ENCODE data around the gene IFT27. TPM values are rescaled to one million over a fixed set of nuclear protein-coding genes. Genes with fewer than 3 reads are reported as not detected.

The IFT27 gene
- total RNA-seq, 1 experiment from 2014 or later, result 23.2 TPM

DNA sequence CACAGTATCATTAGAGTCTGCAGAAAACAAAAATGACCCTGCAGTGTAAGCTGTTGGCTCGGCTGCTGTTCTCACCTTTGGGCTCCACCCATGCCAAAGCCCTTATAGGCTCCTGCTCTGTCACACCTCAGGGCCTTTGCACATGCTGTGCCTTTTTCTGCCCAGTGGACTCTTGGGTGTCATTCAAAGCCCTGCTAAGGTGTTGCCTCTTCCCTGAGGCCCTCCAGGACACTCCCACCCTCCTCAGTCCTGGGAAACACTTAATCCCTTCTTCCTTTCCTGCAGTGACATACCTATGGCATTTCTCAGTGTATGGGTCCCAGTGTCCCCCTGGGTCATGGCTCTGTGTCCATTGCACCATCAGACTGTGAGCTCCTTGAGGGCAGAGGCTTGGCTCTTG, 43.3 kb downstream of the IFT27 start:
- no peak for TF ChIP-seq ZNF274 (IDR thresholded peaks at IDR 0.05; ENCODE audit: low read depth, low read length)
- TF ChIP-seq, protein P1, sequence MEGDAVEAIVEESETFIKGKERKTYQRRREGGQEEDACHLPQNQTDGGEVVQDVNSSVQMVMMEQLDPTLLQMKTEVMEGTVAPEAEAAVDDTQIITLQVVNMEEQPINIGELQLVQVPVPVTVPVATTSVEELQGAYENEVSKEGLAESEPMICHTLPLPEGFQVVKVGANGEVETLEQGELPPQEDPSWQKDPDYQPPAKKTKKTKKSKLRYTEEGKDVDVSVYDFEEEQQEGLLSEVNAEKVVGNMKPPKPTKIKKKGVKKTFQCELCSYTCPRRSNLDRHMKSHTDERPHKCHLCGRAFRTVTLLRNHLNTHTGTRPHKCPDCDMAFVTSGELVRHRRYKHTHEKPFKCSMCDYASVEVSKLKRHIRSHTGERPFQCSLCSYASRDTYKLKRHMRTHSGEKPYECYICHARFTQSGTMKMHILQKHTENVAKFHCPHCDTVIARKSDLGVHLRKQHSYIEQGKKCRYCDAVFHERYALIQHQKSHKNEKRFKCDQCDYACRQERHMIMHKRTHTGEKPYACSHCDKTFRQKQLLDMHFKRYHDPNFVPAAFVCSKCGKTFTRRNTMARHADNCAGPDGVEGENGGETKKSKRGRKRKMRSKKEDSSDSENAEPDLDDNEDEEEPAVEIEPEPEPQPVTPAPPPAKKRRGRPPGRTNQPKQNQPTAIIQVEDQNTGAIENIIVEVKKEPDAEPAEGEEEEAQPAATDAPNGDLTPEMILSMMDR (IDR thresholded peaks at IDR 0.05 in 2 of 3, conservative IDR thresholded peaks at IDR 0.05 in 1 of 3; ENCODE audit: borderline replicate concordance in 1 of 3, insufficient read depth in 1 of 3, low read depth in 2 of 3, low read length in 2 of 3), result no peak
- no peak for TF ChIP-seq CBX3 (IDR thresholded peaks at IDR 0.05; ENCODE audit: low read depth)
- TF ChIP-seq, protein P2, sequence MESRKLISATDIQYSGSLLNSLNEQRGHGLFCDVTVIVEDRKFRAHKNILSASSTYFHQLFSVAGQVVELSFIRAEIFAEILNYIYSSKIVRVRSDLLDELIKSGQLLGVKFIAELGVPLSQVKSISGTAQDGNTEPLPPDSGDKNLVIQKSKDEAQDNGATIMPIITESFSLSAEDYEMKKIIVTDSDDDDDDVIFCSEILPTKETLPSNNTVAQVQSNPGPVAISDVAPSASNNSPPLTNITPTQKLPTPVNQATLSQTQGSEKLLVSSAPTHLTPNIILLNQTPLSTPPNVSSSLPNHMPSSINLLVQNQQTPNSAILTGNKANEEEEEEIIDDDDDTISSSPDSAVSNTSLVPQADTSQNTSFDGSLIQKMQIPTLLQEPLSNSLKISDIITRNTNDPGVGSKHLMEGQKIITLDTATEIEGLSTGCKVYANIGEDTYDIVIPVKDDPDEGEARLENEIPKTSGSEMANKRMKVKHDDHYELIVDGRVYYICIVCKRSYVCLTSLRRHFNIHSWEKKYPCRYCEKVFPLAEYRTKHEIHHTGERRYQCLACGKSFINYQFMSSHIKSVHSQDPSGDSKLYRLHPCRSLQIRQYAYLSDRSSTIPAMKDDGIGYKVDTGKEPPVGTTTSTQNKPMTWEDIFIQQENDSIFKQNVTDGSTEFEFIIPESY (IDR thresholded peaks at IDR 0.05; ENCODE audit: extremely low read depth, insufficient replicate concordance, low read length), result no peak
- TF ChIP-seq EZH2phosphoT487 (IDR thresholded peaks at IDR 0.05; ENCODE audit: borderline replicate concordance), result no peak
- TF ChIP-seq POLR2A (IDR thresholded peaks at IDR 0.05; ENCODE audit: borderline replicate concordance, extremely low read depth, insufficient read depth, insufficient read length), result no peak
- TF ChIP-seq, protein P3, sequence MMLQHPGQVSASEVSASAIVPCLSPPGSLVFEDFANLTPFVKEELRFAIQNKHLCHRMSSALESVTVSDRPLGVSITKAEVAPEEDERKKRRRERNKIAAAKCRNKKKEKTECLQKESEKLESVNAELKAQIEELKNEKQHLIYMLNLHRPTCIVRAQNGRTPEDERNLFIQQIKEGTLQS (IDR thresholded peaks at IDR 0.05), result no peak
- no peak for TF ChIP-seq CEBPB (IDR thresholded peaks at IDR 0.05; ENCODE audit: low read depth)
- no peak for TF ChIP-seq ZFX (IDR thresholded peaks at IDR 0.05)
- no peak for TF ChIP-seq FOSL1 (IDR thresholded peaks at IDR 0.05; ENCODE audit: low read depth)
- no peak for TF ChIP-seq POLR2AphosphoS5 (IDR thresholded peaks at IDR 0.05; ENCODE audit: low read depth, low read length)
- no peak for TF ChIP-seq JUND (IDR thresholded peaks at IDR 0.05)
- no peak for TF ChIP-seq EGR1 (IDR thresholded peaks at IDR 0.05; ENCODE audit: low read depth)
- TF ChIP-seq ELF1 (IDR thresholded peaks at IDR 0.05; ENCODE audit: borderline replicate concordance, low read depth), result no peak
- TF ChIP-seq RAD21 (IDR thresholded peaks at IDR 0.05; ENCODE audit: low read depth), result no peak
- no peak for TF ChIP-seq SRF (IDR thresholded peaks at IDR 0.05; ENCODE audit: low read depth)
- TF ChIP-seq, protein P4, sequence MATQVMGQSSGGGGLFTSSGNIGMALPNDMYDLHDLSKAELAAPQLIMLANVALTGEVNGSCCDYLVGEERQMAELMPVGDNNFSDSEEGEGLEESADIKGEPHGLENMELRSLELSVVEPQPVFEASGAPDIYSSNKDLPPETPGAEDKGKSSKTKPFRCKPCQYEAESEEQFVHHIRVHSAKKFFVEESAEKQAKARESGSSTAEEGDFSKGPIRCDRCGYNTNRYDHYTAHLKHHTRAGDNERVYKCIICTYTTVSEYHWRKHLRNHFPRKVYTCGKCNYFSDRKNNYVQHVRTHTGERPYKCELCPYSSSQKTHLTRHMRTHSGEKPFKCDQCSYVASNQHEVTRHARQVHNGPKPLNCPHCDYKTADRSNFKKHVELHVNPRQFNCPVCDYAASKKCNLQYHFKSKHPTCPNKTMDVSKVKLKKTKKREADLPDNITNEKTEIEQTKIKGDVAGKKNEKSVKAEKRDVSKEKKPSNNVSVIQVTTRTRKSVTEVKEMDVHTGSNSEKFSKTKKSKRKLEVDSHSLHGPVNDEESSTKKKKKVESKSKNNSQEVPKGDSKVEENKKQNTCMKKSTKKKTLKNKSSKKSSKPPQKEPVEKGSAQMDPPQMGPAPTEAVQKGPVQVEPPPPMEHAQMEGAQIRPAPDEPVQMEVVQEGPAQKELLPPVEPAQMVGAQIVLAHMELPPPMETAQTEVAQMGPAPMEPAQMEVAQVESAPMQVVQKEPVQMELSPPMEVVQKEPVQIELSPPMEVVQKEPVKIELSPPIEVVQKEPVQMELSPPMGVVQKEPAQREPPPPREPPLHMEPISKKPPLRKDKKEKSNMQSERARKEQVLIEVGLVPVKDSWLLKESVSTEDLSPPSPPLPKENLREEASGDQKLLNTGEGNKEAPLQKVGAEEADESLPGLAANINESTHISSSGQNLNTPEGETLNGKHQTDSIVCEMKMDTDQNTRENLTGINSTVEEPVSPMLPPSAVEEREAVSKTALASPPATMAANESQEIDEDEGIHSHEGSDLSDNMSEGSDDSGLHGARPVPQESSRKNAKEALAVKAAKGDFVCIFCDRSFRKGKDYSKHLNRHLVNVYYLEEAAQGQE (IDR thresholded peaks at IDR 0.05; ENCODE audit: low read depth), result no peak
- no peak for TF ChIP-seq YY1 (IDR thresholded peaks at IDR 0.05; ENCODE audit: extremely low read depth, insufficient replicate concordance, low read depth, low read length)
- TF ChIP-seq SIN3A (IDR thresholded peaks at IDR 0.05; ENCODE audit: low read depth), result no peak
- no peak for TF ChIP-seq SP1 (IDR thresholded peaks at IDR 0.05; ENCODE audit: low read depth)
- Histone ChIP-seq H3K79me2 (ENCODE audit: insufficient read depth, low read length) (no peaks in the 10 kb centered on the region), H2AFZ (ENCODE audit: low read depth, low read length, poor library complexity, severe bottlenecking) (no peak overlapping the region), H3K4me3 (replicated peaks in 1 of 2; ENCODE audit: low read depth in 1 of 2, low read length in 2 of 2) (no peak overlapping the region), H3K9ac (ENCODE audit: low read length) (no peak overlapping the region), H4K20me1 (ENCODE audit: insufficient read depth) (no peaks in the 10 kb centered on the region), H3K4me2 (ENCODE audit: low read length) (no peak overlapping the region), H3K27ac (ENCODE audit: low read depth, low read length) (no peak overlapping the region), H3K9me3 (ENCODE audit: control insufficient read depth in 1 of 2, insufficient read depth in 1 of 2, low read depth in 1 of 2, low read length in 2 of 2) (peaks cover 0 to 3% of the 10 kb centered on the region in 2 experiments; a peak in 1 of 4 replicates), H3K36me3 (ENCODE audit: control insufficient read depth in 1 of 2, insufficient read depth in 2 of 2, low read length in 2 of 2) (no peaks in the 10 kb centered on the region), H3K9me2 (ENCODE audit: insufficient read depth) (no peaks in the 10 kb centered on the region), H3K27me3 (ENCODE audit: insufficient read depth, low read length) (peaks cover 42% of the 10 kb centered on the region), H3K4me1 (ENCODE audit: control insufficient read depth in 1 of 2, insufficient read depth in 2 of 2, low read length in 2 of 2) (no peaks in the 10 kb centered on the region; a peak in 1 of 4 replicates)
- ATAC-seq (no peak), DNase-seq (ENCODE audit: low read depth, low spot score) (no peak)
- intact Hi-C loops (cut with micrococcal nuclease), result no loop called here
- ChIA-PET POLR2A (no interaction called here), CTCF (no interaction called here), RAD21 (ENCODE audit: low non-redundant PET in 1 of 2, low total read pairs in 2 of 2, uncharacterized antibody in 2 of 2, unreplicated experiment in 2 of 2) (no interaction called here)
- BruUV-seq (replicated peaks), result no TSS peak

All from HCT116 (cell line).